Thyroid gland (tissue), 4 donors: ENCODE data around the gene HOXD8.

Source experiments
- POLR2A ChIP-seq, 2 donors: fragments of 450-650 bp; IDR thresholded peaks; one replicate each; pipeline ENCODE4 v1.6.1; 2017; ENCODE audit warnings: antibody characterized with exemption in 2 of 2, mild to moderate bottlenecking in 2 of 2, moderate library complexity in 1 of 2
- TF ChIP-seq, protein P1 (sequence below), 6 experiments: fragments of 200-600 bp in 3 of 6; fragments of 450-650 bp in 3 of 6; sonication (generic) in 3 of 6; IDR thresholded peaks; one replicate each; pipeline ENCODE4 v1.5.1; 2016 to 2019; ENCODE audit warnings: antibody characterized with exemption in 6 of 6, mild to moderate bottlenecking in 2 of 6, inconsistent platforms in 1 of 6, moderate library complexity in 1 of 6

DNA sequence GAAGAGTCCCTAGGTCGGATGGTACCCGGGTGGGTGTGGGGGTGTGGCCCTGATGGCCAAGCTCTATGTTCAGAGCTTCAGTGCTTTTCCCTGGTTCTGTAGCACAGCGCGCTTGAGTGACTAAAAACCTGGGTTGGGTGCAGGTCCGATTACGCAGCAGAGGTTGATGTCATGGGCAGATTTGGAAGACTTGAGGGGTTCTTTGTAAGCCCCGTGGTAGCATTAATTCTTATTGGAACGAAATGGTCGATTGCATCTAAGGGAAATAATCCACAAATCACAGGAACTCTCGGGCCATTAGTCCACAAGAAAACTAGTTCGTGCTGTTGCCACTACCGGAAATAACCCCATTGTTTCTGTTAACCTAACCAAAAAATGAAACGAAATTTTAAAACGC lies 9.0 kb downstream of the HOXD8 start:
- no peak for TF ChIP-seq POLR2A (IDR thresholded peaks at IDR 0.05)
- TF ChIP-seq, protein P1, sequence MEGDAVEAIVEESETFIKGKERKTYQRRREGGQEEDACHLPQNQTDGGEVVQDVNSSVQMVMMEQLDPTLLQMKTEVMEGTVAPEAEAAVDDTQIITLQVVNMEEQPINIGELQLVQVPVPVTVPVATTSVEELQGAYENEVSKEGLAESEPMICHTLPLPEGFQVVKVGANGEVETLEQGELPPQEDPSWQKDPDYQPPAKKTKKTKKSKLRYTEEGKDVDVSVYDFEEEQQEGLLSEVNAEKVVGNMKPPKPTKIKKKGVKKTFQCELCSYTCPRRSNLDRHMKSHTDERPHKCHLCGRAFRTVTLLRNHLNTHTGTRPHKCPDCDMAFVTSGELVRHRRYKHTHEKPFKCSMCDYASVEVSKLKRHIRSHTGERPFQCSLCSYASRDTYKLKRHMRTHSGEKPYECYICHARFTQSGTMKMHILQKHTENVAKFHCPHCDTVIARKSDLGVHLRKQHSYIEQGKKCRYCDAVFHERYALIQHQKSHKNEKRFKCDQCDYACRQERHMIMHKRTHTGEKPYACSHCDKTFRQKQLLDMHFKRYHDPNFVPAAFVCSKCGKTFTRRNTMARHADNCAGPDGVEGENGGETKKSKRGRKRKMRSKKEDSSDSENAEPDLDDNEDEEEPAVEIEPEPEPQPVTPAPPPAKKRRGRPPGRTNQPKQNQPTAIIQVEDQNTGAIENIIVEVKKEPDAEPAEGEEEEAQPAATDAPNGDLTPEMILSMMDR (IDR thresholded peaks at IDR 0.05) = no peak
